Measurements from ENCODE around the gene WIPF3.

The WIPF3 gene

DNA sequence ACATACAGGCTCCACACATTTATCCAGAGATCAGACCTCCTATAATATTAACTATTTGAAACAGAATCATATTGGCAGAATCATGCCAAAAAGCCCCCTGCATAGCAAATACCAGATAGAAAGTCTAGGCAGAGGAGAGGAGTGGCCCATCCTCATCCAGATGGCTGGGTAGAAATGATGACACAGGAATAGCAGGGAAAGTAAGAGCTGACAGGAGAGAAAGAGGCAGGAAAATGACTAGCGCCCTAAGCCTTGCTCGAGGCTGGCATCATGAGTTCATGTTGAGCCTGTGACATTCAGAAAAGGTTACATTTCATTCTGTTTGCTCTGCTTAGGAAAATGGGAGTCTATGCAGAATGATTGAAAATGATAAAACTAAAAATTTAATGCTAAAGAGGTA lies 27.6 kb downstream of the WIPF3 start:
- H3K4me3 ChIP-seq (ENCODE audit: low read depth, low read length): no peak overlapping the region
- TF ChIP-seq, protein P1, sequence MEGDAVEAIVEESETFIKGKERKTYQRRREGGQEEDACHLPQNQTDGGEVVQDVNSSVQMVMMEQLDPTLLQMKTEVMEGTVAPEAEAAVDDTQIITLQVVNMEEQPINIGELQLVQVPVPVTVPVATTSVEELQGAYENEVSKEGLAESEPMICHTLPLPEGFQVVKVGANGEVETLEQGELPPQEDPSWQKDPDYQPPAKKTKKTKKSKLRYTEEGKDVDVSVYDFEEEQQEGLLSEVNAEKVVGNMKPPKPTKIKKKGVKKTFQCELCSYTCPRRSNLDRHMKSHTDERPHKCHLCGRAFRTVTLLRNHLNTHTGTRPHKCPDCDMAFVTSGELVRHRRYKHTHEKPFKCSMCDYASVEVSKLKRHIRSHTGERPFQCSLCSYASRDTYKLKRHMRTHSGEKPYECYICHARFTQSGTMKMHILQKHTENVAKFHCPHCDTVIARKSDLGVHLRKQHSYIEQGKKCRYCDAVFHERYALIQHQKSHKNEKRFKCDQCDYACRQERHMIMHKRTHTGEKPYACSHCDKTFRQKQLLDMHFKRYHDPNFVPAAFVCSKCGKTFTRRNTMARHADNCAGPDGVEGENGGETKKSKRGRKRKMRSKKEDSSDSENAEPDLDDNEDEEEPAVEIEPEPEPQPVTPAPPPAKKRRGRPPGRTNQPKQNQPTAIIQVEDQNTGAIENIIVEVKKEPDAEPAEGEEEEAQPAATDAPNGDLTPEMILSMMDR (IDR thresholded peaks at IDR 0.05; ENCODE audit: low read depth, low read length, missing control alignments): no peak
- no peak for DNase-seq (ENCODE audit: low read depth)

DNA sequence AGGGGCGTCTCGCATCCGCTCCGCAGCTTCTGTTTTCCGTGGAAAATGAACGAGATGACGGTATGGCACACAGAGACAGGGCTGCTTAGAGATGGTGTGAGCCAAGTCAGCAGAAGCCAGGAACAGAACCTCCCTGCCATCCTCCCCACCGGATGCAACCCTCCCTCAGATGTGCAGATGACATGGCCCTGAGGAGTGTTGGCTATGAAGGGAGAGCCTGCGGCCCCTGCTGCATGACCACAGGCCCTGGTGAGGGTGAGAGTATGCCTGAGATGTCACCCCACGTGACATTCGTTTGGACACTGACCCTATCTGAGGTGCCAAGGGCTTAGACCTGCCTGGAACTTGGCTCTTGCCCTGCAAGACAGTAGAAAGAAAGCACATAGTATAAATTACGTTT lies 29.4 kb downstream of the WIPF3 start:
- TF ChIP-seq, protein P1 (IDR thresholded peaks at IDR 0.05; ENCODE audit: low read depth, low read length, missing control alignments): no peak
- DNase-seq (ENCODE audit: low read depth): no peak

DNA sequence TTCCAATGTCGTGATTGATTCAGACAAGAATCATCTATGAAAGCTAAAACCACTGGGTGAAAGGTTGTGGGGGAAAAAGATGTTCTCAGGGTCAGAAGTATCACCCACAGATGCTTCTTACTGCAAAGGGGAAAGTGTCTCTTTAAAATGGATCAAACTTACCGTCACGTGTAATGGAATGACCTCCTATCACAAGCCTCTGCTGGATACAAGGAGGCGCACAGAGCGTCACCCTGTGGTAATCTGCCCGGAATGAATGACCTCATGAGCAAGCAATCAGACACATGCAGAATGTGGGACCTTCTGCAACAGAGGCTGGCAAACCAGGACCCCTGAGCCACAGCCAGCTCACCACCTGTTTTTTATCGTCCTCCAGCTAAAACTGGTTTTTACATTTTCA lies 33.0 kb downstream of the WIPF3 start:
- DNase-seq (ENCODE audit: low read depth): no peak
- H3K4me3 ChIP-seq (ENCODE audit: low read depth, low read length): no peak overlapping the region
- TF ChIP-seq, protein P1 (IDR thresholded peaks at IDR 0.05; ENCODE audit: low read depth, low read length, missing control alignments): no peak

More for the DNA sequence above, 29.4 kb downstream of the WIPF3 start:
- H3K4me3 ChIP-seq (ENCODE audit: low read depth, low read length): no peak overlapping the region

DNA sequence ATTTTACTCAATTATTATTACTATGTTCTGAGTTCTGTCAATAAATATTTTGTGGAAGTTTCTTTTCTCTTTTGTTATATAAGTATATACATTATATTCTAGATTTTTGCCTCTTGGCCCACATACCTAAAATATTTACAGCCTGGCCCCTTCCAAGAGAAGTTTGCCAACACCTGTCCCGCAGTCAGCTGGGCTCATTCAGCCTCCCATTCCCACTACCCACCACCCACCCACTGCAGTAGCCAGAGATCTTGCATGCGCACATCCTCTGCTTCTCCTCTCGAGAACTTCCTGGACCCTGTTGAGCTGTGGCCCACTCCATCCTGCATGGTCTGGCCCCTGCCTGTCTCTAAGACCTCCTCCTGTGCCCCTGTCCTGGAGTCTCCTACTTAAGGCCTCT lies 33.6 kb downstream of the WIPF3 start:
- TF ChIP-seq, protein P1 (IDR thresholded peaks at IDR 0.05; ENCODE audit: low read depth, low read length, missing control alignments): no peak
- H3K4me3 ChIP-seq (ENCODE audit: low read depth, low read length): no peak overlapping the region
- DNase-seq (ENCODE audit: low read depth): no peak

DNA sequence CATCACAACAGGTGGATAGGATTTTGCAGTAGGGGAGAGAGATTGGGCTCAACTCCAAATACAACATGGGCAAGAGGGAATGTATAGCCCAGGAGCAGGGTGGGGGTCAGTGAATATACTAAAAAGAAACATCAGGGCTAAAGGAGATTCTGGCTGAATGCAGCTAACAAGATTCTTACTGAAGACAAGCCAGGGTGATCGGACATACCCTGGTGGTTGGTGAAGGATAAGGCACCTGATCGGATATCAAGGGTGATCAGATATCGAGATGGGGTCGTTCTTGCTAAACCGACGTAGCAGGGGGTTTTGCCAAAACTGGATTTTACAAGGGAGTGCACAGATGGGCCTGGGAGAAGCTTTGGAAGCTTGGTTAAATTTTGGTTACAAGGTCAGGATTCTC lies 34.4 kb downstream of the WIPF3 start:
- H3K4me3 ChIP-seq (ENCODE audit: low read depth, low read length): no peak overlapping the region
- TF ChIP-seq, protein P1 (IDR thresholded peaks at IDR 0.05; ENCODE audit: low read depth, low read length, missing control alignments): no peak
- DNase-seq (ENCODE audit: low read depth): no peak

DNA sequence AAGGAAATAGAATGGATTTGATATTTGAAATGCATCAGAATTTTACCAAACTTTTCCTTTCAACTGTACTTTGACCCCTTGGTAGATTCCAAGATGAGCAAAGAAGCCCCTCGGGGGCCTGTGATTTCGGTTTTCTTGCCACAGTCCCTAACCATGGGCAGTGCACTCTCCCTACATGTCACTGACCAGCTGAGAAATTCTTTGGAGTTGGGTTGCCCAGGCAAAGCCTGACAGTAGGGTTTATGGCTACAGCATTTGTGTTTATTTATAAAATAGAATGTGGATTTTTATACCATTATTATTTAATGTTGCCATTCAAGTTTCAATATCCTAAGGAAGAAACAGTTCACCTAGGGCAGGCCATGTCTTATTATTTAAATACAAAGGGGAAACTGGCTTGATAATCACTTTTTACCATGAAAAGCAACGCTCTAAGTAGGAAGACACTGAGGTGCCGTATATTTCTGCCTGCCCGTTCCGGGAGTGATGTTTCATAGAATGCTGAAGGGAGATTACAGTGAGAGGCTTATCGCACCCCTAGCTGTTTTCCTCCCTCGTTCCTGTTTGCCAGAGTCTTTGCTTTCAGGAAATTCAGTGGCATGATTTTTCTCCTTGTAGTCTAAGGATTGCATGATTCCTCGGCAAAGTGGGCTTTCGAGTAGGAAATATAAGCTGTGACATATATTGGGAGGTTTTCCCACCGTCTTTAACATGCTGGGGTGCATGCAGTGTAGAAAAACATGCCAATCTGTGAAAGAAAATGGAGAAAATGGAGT lies 35.8 kb downstream of the WIPF3 start:
- no peak overlapping the region for H3K4me3 ChIP-seq (ENCODE audit: low read depth, low read length)
- TF ChIP-seq, protein P1 (IDR thresholded peaks at IDR 0.05; ENCODE audit: low read depth, low read length, missing control alignments): no peak
- DNase-seq (ENCODE audit: low read depth): no peak

DNA sequence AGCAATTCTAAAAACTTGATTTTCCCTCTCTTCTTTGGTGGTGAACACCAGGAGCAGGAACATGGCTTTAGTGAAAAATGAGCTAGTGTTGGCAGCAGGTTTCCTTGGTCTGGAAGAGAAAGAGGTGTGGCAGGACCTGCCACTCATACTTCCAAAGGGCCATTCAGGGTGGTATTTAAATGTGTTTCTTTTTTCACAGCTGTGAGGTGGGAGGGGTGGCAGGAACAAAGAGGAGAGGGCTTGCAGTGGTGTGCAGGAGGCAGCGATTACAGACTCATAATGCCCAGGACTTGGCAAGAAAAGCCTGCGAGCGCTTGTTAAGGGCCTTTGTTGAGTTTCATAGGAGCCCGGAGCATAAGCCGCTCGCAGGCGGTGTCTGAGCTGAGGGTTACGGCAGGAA lies 36.8 kb downstream of the WIPF3 start:
- no peak overlapping the region for H3K4me3 ChIP-seq (ENCODE audit: low read depth, low read length)
- DNase-seq (ENCODE audit: low read depth): no peak
- TF ChIP-seq, protein P1 (IDR thresholded peaks at IDR 0.05; ENCODE audit: low read depth, low read length, missing control alignments): no peak

Measured in GM12864 (cell line).